ENCODE results near the gene CCHCR1.

DNA sequence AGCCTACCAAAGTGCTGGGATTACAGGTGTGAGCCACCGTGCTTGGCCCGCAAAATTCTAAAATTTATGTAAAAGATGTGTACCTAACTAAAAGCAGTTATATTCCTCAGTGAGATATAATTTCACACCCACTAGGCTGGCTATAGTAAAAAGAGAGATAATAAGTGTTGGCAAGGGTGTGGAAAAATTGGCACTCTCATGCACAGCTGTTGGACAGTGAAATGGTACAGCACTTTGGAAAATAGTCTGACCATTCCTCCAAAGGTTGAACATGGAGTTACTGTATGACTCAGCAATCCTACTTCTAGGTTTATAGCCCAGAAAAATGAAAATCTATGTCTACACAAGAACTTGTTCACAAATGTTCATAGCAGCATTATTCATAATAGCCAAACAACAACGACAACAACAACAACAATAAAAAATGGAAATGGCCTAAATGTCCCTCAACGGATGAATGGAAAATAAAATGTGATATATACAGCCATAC, 59.1 kb downstream of the CCHCR1 start:
- TF ChIP-seq, protein P1, sequence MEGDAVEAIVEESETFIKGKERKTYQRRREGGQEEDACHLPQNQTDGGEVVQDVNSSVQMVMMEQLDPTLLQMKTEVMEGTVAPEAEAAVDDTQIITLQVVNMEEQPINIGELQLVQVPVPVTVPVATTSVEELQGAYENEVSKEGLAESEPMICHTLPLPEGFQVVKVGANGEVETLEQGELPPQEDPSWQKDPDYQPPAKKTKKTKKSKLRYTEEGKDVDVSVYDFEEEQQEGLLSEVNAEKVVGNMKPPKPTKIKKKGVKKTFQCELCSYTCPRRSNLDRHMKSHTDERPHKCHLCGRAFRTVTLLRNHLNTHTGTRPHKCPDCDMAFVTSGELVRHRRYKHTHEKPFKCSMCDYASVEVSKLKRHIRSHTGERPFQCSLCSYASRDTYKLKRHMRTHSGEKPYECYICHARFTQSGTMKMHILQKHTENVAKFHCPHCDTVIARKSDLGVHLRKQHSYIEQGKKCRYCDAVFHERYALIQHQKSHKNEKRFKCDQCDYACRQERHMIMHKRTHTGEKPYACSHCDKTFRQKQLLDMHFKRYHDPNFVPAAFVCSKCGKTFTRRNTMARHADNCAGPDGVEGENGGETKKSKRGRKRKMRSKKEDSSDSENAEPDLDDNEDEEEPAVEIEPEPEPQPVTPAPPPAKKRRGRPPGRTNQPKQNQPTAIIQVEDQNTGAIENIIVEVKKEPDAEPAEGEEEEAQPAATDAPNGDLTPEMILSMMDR (IDR thresholded peaks at IDR 0.05; ENCODE audit: low read depth, low read length), result no peak
- no peak for TF ChIP-seq EZH2phosphoT487 (IDR thresholded peaks at IDR 0.05; ENCODE audit: low read depth)

Data from OCI-LY3 (cell line).